Progenitor cell of endocrine pancreas (in vitro differentiated cells): Measurements from ENCODE around the gene CPM. TPM values are rescaled to one million over a fixed set of nuclear protein-coding genes. Genes with fewer than 3 reads are reported as not detected.

Experiments
- DNase-seq: peaks from one replicate; pipeline ENCODE4 v3.0.0; 2021; ENCODE audit warnings: low spot score; ENCODE audit not compliant: unreplicated experiment
- H3K27ac Mint-ChIP-seq: 2 replicates; pipeline ENCODE4 v1.8.0; 2021; ENCODE audit warnings: mild to moderate bottlenecking, moderate library complexity, mixed read lengths
- H3K27me3 Mint-ChIP-seq: 2 replicates; pipeline ENCODE4 v1.8.0; 2021; ENCODE audit warnings: mixed read lengths
- H3K36me3 Mint-ChIP-seq: 2 replicates; pipeline ENCODE4 v1.8.0; 2022; ENCODE audit warnings: mixed read lengths; ENCODE audit not compliant: insufficient read depth
- H3K4me1 Mint-ChIP-seq: 2 replicates; pipeline ENCODE4 v1.8.0; 2021; ENCODE audit warnings: low read depth, mixed read lengths
- H3K4me3 Mint-ChIP-seq: 2 replicates; pipeline ENCODE4 v1.8.0; 2021; ENCODE audit warnings: low read depth, mild to moderate bottlenecking, moderate library complexity, mixed read lengths
- H3K9me3 Mint-ChIP-seq: 2 replicates; pipeline ENCODE4 v1.8.0; 2021; ENCODE audit warnings: low read depth, mixed read lengths
- CTCF ChIP-seq: fragments of 200-600 bp; sonication (generic); IDR thresholded peaks from one replicate; pipeline ENCODE4 v1.5.0; 2021; ENCODE audit warnings: antibody characterized with exemption, mild to moderate bottlenecking; ENCODE audit not compliant: unreplicated experiment
- total RNA-seq: library from RNA; stranded (reverse); gene quantifications from 2 replicates; pipeline ENCODE4 v1.2.1, GENCODE V29; 2021

The CPM gene
- total RNA-seq, 1 donor from 2014 or later = 28.0 TPM

- DNase-seq = no peak
- Mint-ChIP-seq H3K9me3 (no peaks in the 10 kb centered on the region), H3K36me3 (peaks cover 37% of the 10 kb centered on the region), H3K27me3 (no peaks in the 10 kb centered on the region), H3K4me3 (no peak overlapping the region), H3K4me1 (no peaks in the 10 kb centered on the region), H3K27ac (peak overlapping the region; percentile 67)
- TF ChIP-seq CTCF = no peak
Observed at GRCh38 chr12:68839183-68840147, 93.5 kb downstream of the CPM start.

- H3K4me3 Mint-ChIP-seq = no peak overlapping the region
- H3K36me3 Mint-ChIP-seq = peaks cover 37% of the 10 kb centered on the region
Observed at GRCh38 chr12:68838046-68838886, 94.7 kb downstream of the CPM start.

GRCh38 chr12:68837215-68837614 is 95.8 kb downstream of the CPM start:
- Mint-ChIP-seq H3K4me1 (no peaks in the 10 kb centered on the region), H3K27me3 (no peaks in the 10 kb centered on the region), H3K9me3 (no peaks in the 10 kb centered on the region), H3K4me3 (no peak overlapping the region), H3K27ac (no peak overlapping the region), H3K36me3 (peaks cover 33% of the 10 kb centered on the region)
- DNase-seq = no peak
- TF ChIP-seq CTCF = no peak

More at GRCh38 chr12:68838046-68838886, 94.7 kb downstream of the CPM start:
- no peak overlapping the region for H3K27ac Mint-ChIP-seq
- DNase-seq = no peak
- no peaks in the 10 kb centered on the region for H3K9me3 Mint-ChIP-seq
- H3K4me1 Mint-ChIP-seq = no peaks in the 10 kb centered on the region
- no peak for TF ChIP-seq CTCF
- H3K27me3 Mint-ChIP-seq = no peaks in the 10 kb centered on the region

GRCh38 chr12:68835333-68835908 is 97.5 kb downstream of the CPM start:
- H3K27ac Mint-ChIP-seq = no peak overlapping the region
- no peaks in the 10 kb centered on the region for H3K9me3 Mint-ChIP-seq
- H3K36me3 Mint-ChIP-seq = peaks cover 27% of the 10 kb centered on the region
- no peaks in the 10 kb centered on the region for H3K4me1 Mint-ChIP-seq
- H3K27me3 Mint-ChIP-seq = no peaks in the 10 kb centered on the region
- DNase-seq = no peak
- no peak for TF ChIP-seq CTCF
- H3K4me3 Mint-ChIP-seq = no peak overlapping the region

- Mint-ChIP-seq H3K9me3 (no peaks in the 10 kb centered on the region), H3K27me3 (no peaks in the 10 kb centered on the region), H3K4me3 (no peak overlapping the region), H3K4me1 (no peaks in the 10 kb centered on the region), H3K36me3 (peaks cover 28% of the 10 kb centered on the region), H3K27ac (no peak overlapping the region)
- no peak for TF ChIP-seq CTCF
- DNase-seq = no peak
Observed at GRCh38 chr12:68833508-68833907, 99.5 kb downstream of the CPM start.
